Peyer's patch (tissue), 4 donors: ENCODE data around the gene MARK3.

Experiments
- POLR2A ChIP-seq, 2 donors: fragments of 450-650 bp; IDR thresholded peaks; one replicate each; pipeline ENCODE4 v1.5.1; 2017; ENCODE audit warnings: antibody characterized with exemption in 2 of 2, mild to moderate bottlenecking in 2 of 2, moderate library complexity in 2 of 2
- TF ChIP-seq, protein P1 (sequence below), 6 experiments: fragments of 450-650 bp in 4 of 6; fragments of 200-600 bp in 2 of 6; sonication (generic) in 1 of 6; IDR thresholded peaks; one replicate each; pipeline ENCODE4 v1.5.1; 2017 to 2019; ENCODE audit warnings: antibody characterized with exemption in 6 of 6, mild to moderate bottlenecking in 3 of 6, moderate library complexity in 1 of 6

DNA sequence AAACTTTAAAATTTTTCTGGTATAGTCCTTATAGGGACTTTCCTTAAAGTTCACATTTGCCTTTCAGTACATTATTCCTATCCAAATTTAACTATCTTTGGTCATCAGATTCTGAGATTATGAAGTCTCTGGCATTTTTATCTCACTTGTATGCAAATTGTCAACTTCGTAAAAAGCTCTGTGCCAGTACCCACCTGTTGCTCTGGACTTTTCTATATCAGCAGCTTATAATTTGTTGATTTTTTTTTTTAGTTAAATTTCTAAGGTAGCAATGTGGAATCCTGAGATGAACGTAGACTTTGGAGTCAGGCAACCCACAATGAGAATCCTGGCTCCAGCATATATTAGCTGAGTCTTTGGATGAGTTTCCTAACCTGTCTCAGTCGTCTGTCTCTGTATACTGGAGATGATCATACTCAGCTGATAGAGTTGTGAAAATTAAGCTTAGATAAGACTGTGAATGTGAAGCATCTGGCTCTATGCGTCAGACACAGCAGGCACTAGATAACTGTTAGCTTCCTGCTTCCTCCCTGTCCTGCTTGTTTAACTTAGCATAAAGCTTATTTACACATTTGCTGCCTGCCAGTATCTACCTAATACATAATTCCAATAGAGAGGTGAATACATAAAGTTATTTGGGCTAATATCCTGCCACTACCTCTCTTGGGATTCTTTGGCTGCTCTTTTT, 59.8 kb downstream of the MARK3 start:
- TF ChIP-seq, protein P1, sequence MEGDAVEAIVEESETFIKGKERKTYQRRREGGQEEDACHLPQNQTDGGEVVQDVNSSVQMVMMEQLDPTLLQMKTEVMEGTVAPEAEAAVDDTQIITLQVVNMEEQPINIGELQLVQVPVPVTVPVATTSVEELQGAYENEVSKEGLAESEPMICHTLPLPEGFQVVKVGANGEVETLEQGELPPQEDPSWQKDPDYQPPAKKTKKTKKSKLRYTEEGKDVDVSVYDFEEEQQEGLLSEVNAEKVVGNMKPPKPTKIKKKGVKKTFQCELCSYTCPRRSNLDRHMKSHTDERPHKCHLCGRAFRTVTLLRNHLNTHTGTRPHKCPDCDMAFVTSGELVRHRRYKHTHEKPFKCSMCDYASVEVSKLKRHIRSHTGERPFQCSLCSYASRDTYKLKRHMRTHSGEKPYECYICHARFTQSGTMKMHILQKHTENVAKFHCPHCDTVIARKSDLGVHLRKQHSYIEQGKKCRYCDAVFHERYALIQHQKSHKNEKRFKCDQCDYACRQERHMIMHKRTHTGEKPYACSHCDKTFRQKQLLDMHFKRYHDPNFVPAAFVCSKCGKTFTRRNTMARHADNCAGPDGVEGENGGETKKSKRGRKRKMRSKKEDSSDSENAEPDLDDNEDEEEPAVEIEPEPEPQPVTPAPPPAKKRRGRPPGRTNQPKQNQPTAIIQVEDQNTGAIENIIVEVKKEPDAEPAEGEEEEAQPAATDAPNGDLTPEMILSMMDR (IDR thresholded peaks at IDR 0.05) = no peak
- no peak for TF ChIP-seq POLR2A (IDR thresholded peaks at IDR 0.05)
